Heart left ventricle (tissue), 13 donors: ENCODE measurements around the gene NUBPL.

Source experiments
- POLR2A ChIP-seq, 2 donors: fragments of 450-650 bp; IDR thresholded peaks; one replicate each; pipeline ENCODE4 v1.6.1; 2017; ENCODE audit warnings: antibody characterized with exemption in 2 of 2, mild to moderate bottlenecking in 2 of 2, moderate library complexity in 2 of 2
- TF ChIP-seq, protein P1 (sequence below), 12 donors: fragments of 200-600 bp; sonication (generic) in 4 of 12; IDR thresholded peaks; one replicate each; pipeline versions ENCODE4 v1.5.0 to v1.8.0; 2018 to 2022; ENCODE audit warnings: antibody characterized with exemption in 12 of 12, mild to moderate bottlenecking in 5 of 12
- donor health status: ischemic (EF 13 %, LVEDD 7.1; RV severe dilation, severe dysfunction).
- donor health status: DM: no; HTN: yes; CAD: no.
- donor health status: DM: no; HTN: no; CAD: no.
- donor health status: ischemic (EF 25% LVEDD 6.9; RV normal size, moderate dysfunction).
- donor health status: ischemic (EF 25% LVEDD 5.7; RV mildly dilated, moderate dysfunction).
- donor health status: ischemic (EF 35%, LVEDD 5.7; RV mildly dilated, moderate dysfunction).
- donor health status: nonischemic (EF 11% LVEDD 7.7; RV severe dilation, severe dysfunction).
- donor health status: DM: yes; HTN: yes; CAD: no.
- donor health status: PGD.
- donor health status: ischemic (EF 29% LVEDD 5.4; RV normal size, mild dysfunction).
- donor health status: nonischemic (EF 23%, LVEDD 6.1; RV moderate dilation, normal function).

DNA sequence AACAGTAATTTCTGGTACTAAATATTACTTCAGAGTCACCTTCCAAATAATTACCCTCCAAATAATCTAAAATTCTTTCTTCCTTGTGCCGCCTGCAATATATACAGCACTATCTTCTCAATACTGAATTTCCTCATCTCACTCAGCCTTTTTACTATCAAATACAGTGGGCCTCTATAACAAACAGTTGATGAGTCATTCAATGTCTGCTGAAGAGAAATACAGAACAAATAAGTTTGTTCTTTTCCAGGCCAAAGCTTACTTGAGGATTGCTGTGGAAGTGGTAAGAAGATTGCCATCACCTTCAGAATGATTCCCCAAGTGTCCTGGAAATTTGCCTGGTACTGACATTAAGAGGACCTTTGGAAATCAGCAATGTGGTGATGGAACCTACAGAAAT, 297.7 kb downstream of the NUBPL start:
- no peak for TF ChIP-seq POLR2A (IDR thresholded peaks at IDR 0.05)
- TF ChIP-seq, protein P1, sequence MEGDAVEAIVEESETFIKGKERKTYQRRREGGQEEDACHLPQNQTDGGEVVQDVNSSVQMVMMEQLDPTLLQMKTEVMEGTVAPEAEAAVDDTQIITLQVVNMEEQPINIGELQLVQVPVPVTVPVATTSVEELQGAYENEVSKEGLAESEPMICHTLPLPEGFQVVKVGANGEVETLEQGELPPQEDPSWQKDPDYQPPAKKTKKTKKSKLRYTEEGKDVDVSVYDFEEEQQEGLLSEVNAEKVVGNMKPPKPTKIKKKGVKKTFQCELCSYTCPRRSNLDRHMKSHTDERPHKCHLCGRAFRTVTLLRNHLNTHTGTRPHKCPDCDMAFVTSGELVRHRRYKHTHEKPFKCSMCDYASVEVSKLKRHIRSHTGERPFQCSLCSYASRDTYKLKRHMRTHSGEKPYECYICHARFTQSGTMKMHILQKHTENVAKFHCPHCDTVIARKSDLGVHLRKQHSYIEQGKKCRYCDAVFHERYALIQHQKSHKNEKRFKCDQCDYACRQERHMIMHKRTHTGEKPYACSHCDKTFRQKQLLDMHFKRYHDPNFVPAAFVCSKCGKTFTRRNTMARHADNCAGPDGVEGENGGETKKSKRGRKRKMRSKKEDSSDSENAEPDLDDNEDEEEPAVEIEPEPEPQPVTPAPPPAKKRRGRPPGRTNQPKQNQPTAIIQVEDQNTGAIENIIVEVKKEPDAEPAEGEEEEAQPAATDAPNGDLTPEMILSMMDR (IDR thresholded peaks at IDR 0.05): no peak
